GM12878 (cell line): ENCODE measurements around the gene LILRB1. TPM values are rescaled to one million over a fixed set of nuclear protein-coding genes. Genes with fewer than 3 reads are reported as not detected.

Experiments
- ATAC-seq: fragments of 200-7000 bp; cut with Tn5 transposase; 3 replicates; pipeline ENCODE4 v1.9.1; 2020; ENCODE audit warnings: mild to moderate bottlenecking, moderate library complexity
- BruUV-seq: library from RNA; stranded (reverse); fragments of 400-500 nt; replicated peaks from 2 replicates; lab custom pipeline; 2021; lab: Mats Ljungman, UMichigan
- CTCF ChIA-PET: fragments of 300-600 bp; sonication (Branson Sonifier 250); formaldehyde crosslinking; extraction: SDS; loops from one replicate; lab custom pipeline; 2021; ENCODE audit warnings: inconsistent platforms; lab: Yijun Ruan, JAX
- POLR2A ChIA-PET: fragments of 350-600 bp; formaldehyde crosslinking; extraction: SDS; loops from one replicate; lab custom pipeline; 2021; ENCODE audit warnings: inconsistent platforms; lab: Charles Lee
- RAD21 ChIA-PET: fragments of 300-600 bp; sonication (Branson Sonifier 250); formaldehyde crosslinking; loops from one replicate; lab custom pipeline; 2023; ENCODE audit warnings: antibody characterized with exemption; ENCODE audit not compliant: unreplicated experiment; lab: Charles Lee
- SMC1A ChIA-PET: fragments of 300-600 bp; sonication (Branson Sonifier 250); formaldehyde crosslinking; loops from one replicate; lab custom pipeline; 2023; ENCODE audit not compliant: unreplicated experiment, uncharacterized antibody; lab: Charles Lee
- DNase-seq: peaks from one replicate; pipeline ENCODE4 v3.0.0-alpha.2; 2011; ENCODE audit warnings: low read depth, low spot score
- FAIRE-seq: peaks from 3 replicates; lab custom pipeline; 2011; peaks lifted over from hg19 to GRCh38; lab: Jason Lieb, UNC
- H2AFZ ChIP-seq: 2 replicates; pipeline ENCODE4 v1.6.0; 2011; ENCODE audit warnings: low read depth, low read length, control low read depth; ENCODE audit not compliant: control insufficient read depth
- H3K27ac ChIP-seq: 2 replicates; pipeline ENCODE4 v1.5.1; 2011; ENCODE audit warnings: control low read depth; ENCODE audit not compliant: control insufficient read depth, insufficient read depth
- H3K27me3 ChIP-seq, 2 experiments: replicated peaks in 1 of 2; 2 replicates each; pipeline versions ENCODE4 v1.6.0 to v1.6.1; 2011; ENCODE audit warnings: low read length in 1 of 2; ENCODE audit not compliant: control insufficient read depth in 2 of 2, insufficient read depth in 2 of 2
- H3K36me3 ChIP-seq, 2 experiments: 2 replicates each; pipeline ENCODE4 v1.5.1; 2011; ENCODE audit warnings: low read length in 1 of 2; ENCODE audit not compliant: control insufficient read depth in 2 of 2, insufficient read depth in 2 of 2
- H3K4me1 ChIP-seq: 2 replicates; pipeline ENCODE4 v1.6.1; 2011; ENCODE audit warnings: mild to moderate bottlenecking, low read length, moderate library complexity, mixed read lengths; ENCODE audit not compliant: control insufficient read depth, insufficient read depth
- H3K4me2 ChIP-seq: 2 replicates; pipeline ENCODE4 v1.6.0; 2011; ENCODE audit warnings: control low read depth; ENCODE audit not compliant: control insufficient read depth, insufficient read depth
- H3K4me3 ChIP-seq: fragments of 200-600 bp; sonication (generic); 2 replicates; pipeline ENCODE4 v1.5.1; 2016
- H3K79me2 ChIP-seq: 2 replicates; pipeline ENCODE4 v1.6.0; 2011; ENCODE audit warnings: low read length; ENCODE audit not compliant: control insufficient read depth, insufficient read depth
- H3K9ac ChIP-seq: 2 replicates; pipeline ENCODE4 v1.8.0; 2011; ENCODE audit warnings: low read length, control low read depth, mixed read lengths; ENCODE audit not compliant: control insufficient read depth, insufficient read depth
- H3K9me3 ChIP-seq: replicated peaks from 3 replicates; pipeline ENCODE4 v1.5.1; 2011; ENCODE audit warnings: mild to moderate bottlenecking, low read length; ENCODE audit not compliant: control insufficient read depth, insufficient read depth
- H4K20me1 ChIP-seq: 2 replicates; pipeline ENCODE4 v1.6.0; 2011; ENCODE audit not compliant: control insufficient read depth, insufficient read depth
- CBFB ChIP-seq: IDR thresholded peaks from 2 replicates; pipeline ENCODE4 v1.6.1; 2016; ENCODE audit warnings: antibody characterized with exemption, low read depth
- E4F1 ChIP-seq: fragments of 450-650 bp; IDR thresholded peaks from 2 replicates; pipeline ENCODE4 v1.6.1; 2018; ENCODE audit warnings: borderline replicate concordance, mild to moderate bottlenecking; ENCODE audit not compliant: partially characterized antibody
- EP300 ChIP-seq, 2 experiments: fragments of 150-350 bp in 1 of 2; IDR thresholded peaks; 2 replicates each; pipeline ENCODE4 v1.6.1; 2011 to 2012; ENCODE audit warnings: low read depth in 2 of 2, low read length in 2 of 2, borderline replicate concordance in 1 of 2, improper control_type of control experiment in 1 of 2, inconsistent platforms in 1 of 2; ENCODE audit not compliant: control insufficient read depth in 1 of 2
- FOXK2 ChIP-seq: fragments of 450-650 bp; IDR thresholded peaks from 2 replicates; pipeline ENCODE4 v1.6.1; 2017; ENCODE audit warnings: mild to moderate bottlenecking, moderate library complexity
- IKZF2 ChIP-seq, 2 experiments: fragments of 450-650 bp; IDR thresholded peaks; 2 replicates each; pipeline ENCODE4 v1.6.1; 2017; ENCODE audit warnings: mild to moderate bottlenecking in 2 of 2, moderate library complexity in 2 of 2
- KLF5 ChIP-seq: fragments of 450-650 bp; IDR thresholded peaks from 2 replicates; pipeline ENCODE4 v1.6.1; 2014; ENCODE audit warnings: mild to moderate bottlenecking; ENCODE audit not compliant: partially characterized antibody
- MYB ChIP-seq: fragments of 150-350 bp; IDR thresholded peaks from 2 replicates; pipeline ENCODE4 v1.6.1; 2014; ENCODE audit warnings: mild to moderate bottlenecking, low read depth, low read length, borderline replicate concordance
- NR2C1 ChIP-seq: fragments of 450-650 bp; IDR thresholded peaks from 2 replicates; pipeline ENCODE4 v1.6.1; 2017; ENCODE audit warnings: antibody characterized with exemption, mild to moderate bottlenecking, moderate library complexity
- PAX8 ChIP-seq: fragments of 450-650 bp; IDR thresholded peaks from 2 replicates; pipeline ENCODE4 v1.6.1; 2017; ENCODE audit warnings: mild to moderate bottlenecking, moderate library complexity
- POU2F2 ChIP-seq: IDR thresholded peaks from 3 replicates; pipeline ENCODE4 v1.6.1; 2011; ENCODE audit warnings: low read depth, mild to moderate bottlenecking, low read length, borderline replicate concordance
- TARDBP ChIP-seq: IDR thresholded peaks from 2 replicates; pipeline ENCODE4 v1.6.1; 2016; ENCODE audit warnings: borderline replicate concordance
- TCF7 ChIP-seq: IDR thresholded peaks from 2 replicates; pipeline ENCODE4 v1.6.1; 2014; ENCODE audit warnings: antibody characterized with exemption, borderline replicate concordance
- WGBS: methylation state at CpG from one replicate; pipeline ENCODE4 v1.1.6; 2016; ENCODE audit warnings: low lambda C conversion rate; ENCODE audit not compliant: insufficient replicate concordance, insufficient coverage; ENCODE audit errors: missing lambda C conversion rate; 5-methylcytosine and 5-hydroxymethylcytosine counted together
- in situ Hi-C: fragments of 300-500 bp; cut with MboI; formaldehyde crosslinking; loops from 9 replicates; pipeline ENCODE4 v1.14.3; 2018; ENCODE audit warnings: mixed read lengths
- intact Hi-C: fragments of 100-400 bp; cut with micrococcal nuclease; formaldehyde crosslinking; loops from one replicate; pipeline ENCODE4 v1.14.2; 2022; ENCODE audit not compliant: unreplicated experiment
- polyA plus RNA-seq, 11 experiments: library from polyadenylated mRNA; depleted of rRNA in 4 of 11; unstranded in 6 of 11; stranded (reverse) in 5 of 11; fragments of >200 nt; fragmentation: Nextera tagmentation in 4 of 11; fragmentation: Illumina TruSeq in 1 of 11; extraction: Ambion mirVana in 4 of 11; extraction: Trizol in 1 of 11; gene quantifications; 1 replicate in 1 of 11; 2 replicates in 10 of 11; pipeline versions ENCODE4 v1.2.1 to v1.2.3, GENCODE V29; 2011 to 2016; ENCODE audit warnings: inconsistent platforms in 2 of 11, missing spikeins in 2 of 11, low read depth in 1 of 11
- total RNA-seq, 4 experiments: library from RNA; depleted of rRNA in 3 of 4; stranded (reverse); fragments of >200 nt in 3 of 4; fragmentation: Illumina TruSeq in 1 of 4; extraction: Trizol in 1 of 4; gene quantifications; 2 replicates each; pipeline versions ENCODE4 v1.2.1 to v1.2.3, GENCODE V29; 2013 to 2021

Gene LILRB1
- total and polyA plus RNA-seq, 10 of the 15 experiments (the other 5 are each of a cell fraction or from before 2014, with no cell fraction given) = 4.9 to 92.2 (median 50.1) TPM

- no TSS peak for BruUV-seq
- no peak for FAIRE-seq
Observed at GRCh38 chr19:54682306-54682856, 52.1 kb downstream of the LILRB1 start.

More at GRCh38 chr19:54682306-54682856, 52.1 kb downstream of the LILRB1 start:
- no peaks in the 10 kb centered on the region for H3K9me3 ChIP-seq
- no peaks in the 10 kb centered on the region for H3K4me1 ChIP-seq
- no peak overlapping the region for H2AFZ ChIP-seq
- intact Hi-C loops = no loop called here
- ChIA-PET CTCF (interaction anchor here (0.7 to 20.9 kb wide), 5 partner anchors 9 to 205 kb away, joined by 3 to 842 read pairs (median 9); partner anchors contain the start of gene LILRB4), SMC1A (interaction anchor here (0.7 to 7.6 kb wide), 9 partner anchors 8 to 204 kb away, joined by 3 to 64 read pairs (median 3); no protein-coding TSS in a partner anchor)
- no peak overlapping the region for H3K9ac ChIP-seq
- H3K4me3 ChIP-seq = no peak overlapping the region
- no peaks in the 10 kb centered on the region for H3K36me3 ChIP-seq
- H4K20me1 ChIP-seq = no peaks in the 10 kb centered on the region
- no peak overlapping the region for H3K4me2 ChIP-seq
- H3K27ac ChIP-seq = no peak overlapping the region
- TF ChIP-seq MYB (no peak), IKZF2 (IDR thresholded peaks at IDR 0.05) (no peak), PAX8 (no peak), E4F1 (no peak), KLF5 (no peak), EP300 (IDR thresholded peaks at IDR 0.05; ENCODE audit: borderline replicate concordance in 1 of 2, control insufficient read depth in 1 of 2, low read depth in 2 of 2, low read length in 2 of 2) (no peak), NR2C1 (no peak), POU2F2 (no peak), TCF7 (no peak), FOXK2 (no peak), CBFB (no peak), TARDBP (no peak)
- TF ChIP-seq, all 136 proteins: peak for 0
- in situ Hi-C loops = no loop called here
- 36% methylated on average over 7 of the region's 7 CpGs for WGBS
- Histone ChIP-seq H3K79me2 (no peaks in the 10 kb centered on the region), H3K27me3 (no peaks in the 10 kb centered on the region; a peak in 1 of 4 replicates)
- DNase-seq = no peak
- RAD21 ChIA-PET = interaction anchor here (1.1 to 2.1 kb wide), 3 partner anchors 8 to 30 kb away, joined by 4 to 6 read pairs (median 4); no protein-coding TSS in a partner anchor
- no peak for ATAC-seq
- POLR2A ChIA-PET = no interaction called here
